Caco-2 (cell line): Measurements from ENCODE around the gene ATP8A1. TPM values are rescaled to one million over a fixed set of nuclear protein-coding genes. Genes with fewer than 3 reads are reported as not detected.

ENCODE experiments used
- BruUV-seq: library from RNA; stranded (reverse); fragments of 400-500 nt; replicated peaks from 2 replicates; lab custom pipeline; 2021; lab: Mats Ljungman, UMichigan
- CTCF ChIA-PET: fragments of 300-600 bp; sonication (Branson Sonifier 250); formaldehyde crosslinking; loops from one replicate; lab custom pipeline; 2022; ENCODE audit warnings: antibody characterized with exemption; lab: Charles Lee
- POLR2A ChIA-PET: fragments of 300-600 bp; sonication (Branson Sonifier 250); formaldehyde crosslinking; loops from one replicate; lab custom pipeline; 2022; ENCODE audit warnings: antibody characterized with exemption; lab: Charles Lee
- DNase-seq, 2 experiments: peaks; one replicate each; pipeline versions ENCODE4 v3.0.0 to v3.0.0-alpha.2; 2020 to 2022
- H3K27me3 ChIP-seq: replicated peaks from 2 replicates; pipeline ENCODE4 v1.6.0; 2011; ENCODE audit warnings: low read length; ENCODE audit not compliant: control insufficient read depth, insufficient read depth
- H3K36me3 ChIP-seq: 2 replicates; pipeline ENCODE4 v1.5.1; 2011; ENCODE audit warnings: low read length; ENCODE audit not compliant: control insufficient read depth, insufficient read depth
- H3K4me1 ChIP-seq: fragments of 250-450 bp; sonication (Bioruptor Pico); 2 replicates; pipeline ENCODE4 v1.5.1; 2020; ENCODE audit warnings: mild to moderate bottlenecking
- H3K4me3 ChIP-seq: 2 replicates; pipeline ENCODE4 v1.5.1; 2011; ENCODE audit warnings: low read depth, mild to moderate bottlenecking, control low read depth, low read length
- H3K9me3 ChIP-seq: fragments of 250-450 bp; sonication (Bioruptor Pico); 2 replicates; pipeline ENCODE4 v1.5.1; 2020; ENCODE audit warnings: mild to moderate bottlenecking, moderate library complexity
- H3K27ac Mint-ChIP-seq: one replicate; pipeline ENCODE4 v1.8.0; 2022; ENCODE audit warnings: mixed read lengths; ENCODE audit not compliant: unreplicated experiment
- H3K27me3 Mint-ChIP-seq: one replicate; pipeline ENCODE4 v1.8.0; 2022; ENCODE audit warnings: mixed read lengths; ENCODE audit not compliant: insufficient read depth, unreplicated experiment
- H3K36me3 Mint-ChIP-seq: one replicate; pipeline ENCODE4 v1.8.0; 2022; ENCODE audit warnings: mild to moderate bottlenecking, mixed read lengths; ENCODE audit not compliant: insufficient read depth, unreplicated experiment
- H3K4me1 Mint-ChIP-seq: one replicate; pipeline ENCODE4 v1.8.0; 2022; ENCODE audit warnings: low read depth, mixed read lengths; ENCODE audit not compliant: unreplicated experiment
- H3K4me3 Mint-ChIP-seq: one replicate; pipeline ENCODE4 v1.8.0; 2022; ENCODE audit warnings: mild to moderate bottlenecking, moderate library complexity, mixed read lengths; ENCODE audit not compliant: unreplicated experiment
- H3K9me3 Mint-ChIP-seq: one replicate; pipeline ENCODE4 v1.8.0; 2022; ENCODE audit warnings: mixed read lengths; ENCODE audit not compliant: unreplicated experiment
- CTCF ChIP-seq, 2 experiments: fragments of 200-600 bp in 1 of 2; IDR thresholded peaks; 1 replicate in 1 of 2; 2 replicates in 1 of 2; pipeline versions ENCODE4 v1.5.1 to v1.8.0; 2011 to 2022; ENCODE audit warnings: antibody characterized with exemption in 1 of 2, control low read depth in 1 of 2, inconsistent platforms in 1 of 2, low read depth in 1 of 2, low read length in 1 of 2, mild to moderate bottlenecking in 1 of 2, moderate library complexity in 1 of 2; ENCODE audit not compliant: insufficient read depth in 1 of 2, severe bottlenecking in 1 of 2, unreplicated experiment in 1 of 2
- intact Hi-C: fragments of 100-400 bp; cut with micrococcal nuclease; formaldehyde crosslinking; loops from one replicate; pipeline ENCODE4 v1.10.0; 2022; ENCODE audit not compliant: unreplicated experiment
- total RNA-seq: library from RNA; stranded (reverse); gene quantifications from 2 replicates; pipeline ENCODE4 v1.2.3, GENCODE V29; 2022

ATP8A1 gene
- total RNA-seq, 1 experiment from 2014 or later, result 9.3 TPM

GRCh38 chr4:42512226-42512625 lies 144.7 kb downstream of the ATP8A1 start:
- no peaks in the 10 kb centered on the region for H3K9me3 ChIP-seq
- BruUV-seq, result no TSS peak
- H3K36me3 Mint-ChIP-seq, result no peaks in the 10 kb centered on the region
- no peaks in the 10 kb centered on the region for H3K4me1 ChIP-seq
- H3K27me3 Mint-ChIP-seq, result no peaks in the 10 kb centered on the region
- H3K27ac Mint-ChIP-seq, result no peak overlapping the region
- TF ChIP-seq CTCF (IDR thresholded peaks at IDR 0.05; ENCODE audit: insufficient read depth in 1 of 2, low read depth in 1 of 2, low read length in 1 of 2, severe bottlenecking in 1 of 2, unreplicated experiment in 1 of 2), result no peak
- H3K9me3 Mint-ChIP-seq, result no peaks in the 10 kb centered on the region
- H3K4me3 ChIP-seq, result no peak overlapping the region
- no peaks in the 10 kb centered on the region for H3K36me3 ChIP-seq
- intact Hi-C loops, result no loop called here
- ChIA-PET CTCF (no interaction called here), POLR2A (interaction anchor here (0.6 kb wide), 1 partner anchor 60 kb away, joined by 3 read pairs; no protein-coding TSS in a partner anchor)
- no peaks in the 10 kb centered on the region for H3K4me1 Mint-ChIP-seq
- DNase-seq, result no peak
- H3K27me3 ChIP-seq, result no peaks in the 10 kb centered on the region
- H3K4me3 Mint-ChIP-seq, result no peak overlapping the region

GRCh38 chr4:42510225-42510624 lies 146.7 kb downstream of the ATP8A1 start:
- Histone ChIP-seq H3K36me3 (no peaks in the 10 kb centered on the region), H3K9me3 (no peaks in the 10 kb centered on the region), H3K27me3 (no peaks in the 10 kb centered on the region), H3K4me1 (no peaks in the 10 kb centered on the region), H3K4me3 (no peak overlapping the region)
- ChIA-PET POLR2A (no interaction called here), CTCF (no interaction called here)
- no peaks in the 10 kb centered on the region for H3K27me3 Mint-ChIP-seq
- no peak overlapping the region for H3K27ac Mint-ChIP-seq
- TF ChIP-seq CTCF (IDR thresholded peaks at IDR 0.05; ENCODE audit: insufficient read depth in 1 of 2, low read depth in 1 of 2, low read length in 1 of 2, severe bottlenecking in 1 of 2, unreplicated experiment in 1 of 2), result no peak
- intact Hi-C loops, result no loop called here
- no peak overlapping the region for H3K4me3 Mint-ChIP-seq
- peaks cover 5% of the 10 kb centered on the region for H3K36me3 Mint-ChIP-seq
- no peak for DNase-seq
- H3K4me1 Mint-ChIP-seq, result no peaks in the 10 kb centered on the region
- no TSS peak for BruUV-seq
- H3K9me3 Mint-ChIP-seq, result no peaks in the 10 kb centered on the region

DNA sequence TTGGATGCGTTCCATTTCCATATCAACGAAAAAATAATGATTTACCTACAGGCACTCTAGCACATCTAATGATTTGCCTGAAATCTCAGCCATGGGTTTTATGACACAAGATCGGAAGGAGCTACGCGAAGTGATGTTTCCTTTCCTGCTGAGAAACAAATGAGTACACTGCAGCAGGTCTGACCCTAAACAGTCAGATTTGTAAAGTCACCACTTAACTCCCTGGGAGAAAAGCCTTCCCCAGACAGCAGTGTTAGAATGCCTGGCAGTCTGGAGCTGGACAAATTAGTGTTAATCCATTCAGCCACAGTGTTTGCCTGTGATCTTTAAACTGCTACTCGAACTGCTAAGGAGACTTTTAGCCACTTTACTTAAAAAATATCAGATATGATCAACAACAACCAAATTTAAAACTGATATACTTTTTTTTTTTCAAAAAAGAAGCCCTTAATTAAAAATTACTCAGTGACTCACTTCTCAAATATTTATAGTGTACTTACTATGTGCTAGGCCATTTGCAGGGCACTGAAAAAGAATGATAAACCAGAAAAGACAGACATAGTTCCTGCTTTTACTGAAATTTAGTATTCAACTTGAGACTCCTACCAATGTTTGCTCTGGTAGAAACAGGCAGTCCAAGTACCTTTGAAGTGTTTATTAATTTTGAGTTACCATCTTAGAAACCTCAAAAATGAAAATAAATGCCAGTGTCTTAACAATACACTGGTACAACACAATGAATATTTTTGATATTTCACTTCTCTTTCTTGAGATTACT lies 155.1 kb downstream of the ATP8A1 start:
- no peak overlapping the region for H3K27ac Mint-ChIP-seq
- Histone ChIP-seq H3K27me3 (no peaks in the 10 kb centered on the region), H3K4me1 (no peaks in the 10 kb centered on the region), H3K4me3 (no peak overlapping the region), H3K9me3 (no peaks in the 10 kb centered on the region), H3K36me3 (no peaks in the 10 kb centered on the region)
- DNase-seq, result no peak
- CTCF ChIA-PET, result no interaction called here
- no peak for TF ChIP-seq CTCF (IDR thresholded peaks at IDR 0.05; ENCODE audit: insufficient read depth in 1 of 2, low read depth in 1 of 2, low read length in 1 of 2, severe bottlenecking in 1 of 2, unreplicated experiment in 1 of 2)
- intact Hi-C loops, result loop anchor here (5.0 kb wide), 1 partner anchor 105 kb away; the partner anchor contains the start of gene SHISA3
- no peaks in the 10 kb centered on the region for H3K9me3 Mint-ChIP-seq
- peaks cover 5% of the 10 kb centered on the region for H3K36me3 Mint-ChIP-seq
- BruUV-seq, result no TSS peak
- POLR2A ChIA-PET, result no interaction called here
- H3K4me3 Mint-ChIP-seq, result no peak overlapping the region
- no peaks in the 10 kb centered on the region for H3K27me3 Mint-ChIP-seq
- no peaks in the 10 kb centered on the region for H3K4me1 Mint-ChIP-seq
